Naive thymus-derived CD4-positive, alpha-beta T cell (primary cell): ENCODE data around the gene NOL4L. TPM values are rescaled to one million over a fixed set of nuclear protein-coding genes. Genes with fewer than 3 reads are reported as not detected.

Experiments
- ATAC-seq: fragments of 150-1000 bp; cut with Tn5 transposase; 2 replicates; pipeline ENCODE4 v1.10.0; 2021; ENCODE audit warnings: mild to moderate bottlenecking, moderate library complexity
- CTCF ChIA-PET: fragments of 350-600 bp; sonication (Branson Sonifier 250); formaldehyde crosslinking; loops from one replicate; lab custom pipeline; 2021; ENCODE audit warnings: antibody characterized with exemption; lab: Charles Lee
- POLR2A ChIA-PET: fragments of 350-600 bp; sonication (Branson Sonifier 250); formaldehyde crosslinking; loops from one replicate; lab custom pipeline; 2021; ENCODE audit warnings: antibody characterized with exemption, inconsistent platforms; lab: Charles Lee
- DNase-seq, 9 donors: peaks; one replicate each; pipeline versions ENCODE4 v3.0.0 to v3.0.0-alpha.2; 2020 to 2022; ENCODE audit warnings: mixed read lengths in 1 of 9
- H3K27ac ChIP-seq: one replicate; pipeline ENCODE4 v1.7.0; 2013; ENCODE audit warnings: mild to moderate bottlenecking, low read depth, low read length, moderate library complexity
- H3K27me3 ChIP-seq, 2 donors: one replicate each; pipeline ENCODE4 v1.7.0; 2013; ENCODE audit warnings: low read length in 2 of 2, mild to moderate bottlenecking in 2 of 2, moderate library complexity in 2 of 2; ENCODE audit not compliant: control insufficient read depth in 2 of 2, insufficient read depth in 2 of 2
- H3K36me3 ChIP-seq, 3 experiments: 1 replicate in 2 of 3; 2 replicates in 1 of 3; pipeline ENCODE4 v1.7.0; 2013; ENCODE audit warnings: low read length in 3 of 3, mild to moderate bottlenecking in 3 of 3, moderate library complexity in 1 of 3; ENCODE audit not compliant: insufficient read depth in 3 of 3, control insufficient read depth in 2 of 3
- H3K4me1 ChIP-seq, 2 donors: one replicate each; pipeline ENCODE4 v1.7.0; 2013; ENCODE audit warnings: low read length in 2 of 2, mild to moderate bottlenecking in 2 of 2, moderate library complexity in 1 of 2; ENCODE audit not compliant: control insufficient read depth in 2 of 2, insufficient read depth in 2 of 2
- H3K4me3 ChIP-seq: 2 replicates; pipeline ENCODE4 v1.7.0; 2013; ENCODE audit warnings: mild to moderate bottlenecking, low read length
- H3K9me3 ChIP-seq, 3 experiments: 1 replicate in 2 of 3; 2 replicates in 1 of 3; pipeline ENCODE4 v1.7.0; 2013; ENCODE audit warnings: low read length in 3 of 3; ENCODE audit not compliant: control insufficient read depth in 2 of 3
- H3K27ac Mint-ChIP-seq, 9 donors: one replicate each; pipeline ENCODE4 v1.8.0; 2020 to 2022; ENCODE audit warnings: mixed read lengths in 9 of 9, mild to moderate bottlenecking in 8 of 9, moderate library complexity in 5 of 9, inconsistent platforms in 2 of 9
- H3K27me3 Mint-ChIP-seq, 5 donors: one replicate each; pipeline ENCODE4 v1.8.0; 2021 to 2022; ENCODE audit warnings: mixed read lengths in 5 of 5, mild to moderate bottlenecking in 1 of 5
- H3K36me3 Mint-ChIP-seq, 5 donors: one replicate each; pipeline ENCODE4 v1.8.0; 2020 to 2022; ENCODE audit warnings: mixed read lengths in 5 of 5, mild to moderate bottlenecking in 3 of 5, inconsistent platforms in 1 of 5
- H3K4me1 Mint-ChIP-seq, 7 donors: one replicate each; pipeline ENCODE4 v1.8.0; 2020 to 2022; ENCODE audit warnings: mixed read lengths in 7 of 7, mild to moderate bottlenecking in 3 of 7, inconsistent platforms in 1 of 7
- H3K4me3 Mint-ChIP-seq, 10 donors: one replicate each; pipeline ENCODE4 v1.8.0; 2020 to 2022; ENCODE audit warnings: mild to moderate bottlenecking in 10 of 10, mixed read lengths in 10 of 10, moderate library complexity in 6 of 10, inconsistent platforms in 2 of 10
- H3K9me3 Mint-ChIP-seq, 11 donors: one replicate each; pipeline ENCODE4 v1.8.0; 2020 to 2022; ENCODE audit warnings: mixed read lengths in 11 of 11, mild to moderate bottlenecking in 4 of 11, inconsistent platforms in 1 of 11, moderate library complexity in 1 of 11
- intact Hi-C, 2 donors: fragments of 100-400 bp; cut with micrococcal nuclease; formaldehyde crosslinking; loops; one replicate each; pipeline ENCODE4 v1.15.1; 2023
- polyA plus RNA-seq, 2 donors: library from polyadenylated mRNA; unstranded; fragments of 300-500 nt; fragmentation: Illumina TruSeq; gene quantifications; one replicate each; pipeline ENCODE4 v1.2.3, GENCODE V29; 2021
- total RNA-seq, 6 experiments: library from RNA in 5 of 6; stranded (reverse) in 5 of 6; gene quantifications; 1 replicate in 5 of 6; 2 replicates in 1 of 6; pipeline ENCODE4 v1.2.3 and lab custom pipeline; 2021 to 2026

NOL4L gene
- total and polyA plus RNA-seq, 7 experiments from 2014 or later, result 17.3 to 81.9 (median 62.7) TPM

- H3K36me3 ChIP-seq, result peaks cover 0 to 73% (median 13%) of the 10 kb centered on the region in 3 experiments
- no peak overlapping the region for H3K4me3 ChIP-seq
- Mint-ChIP-seq H3K27me3 (no peaks in the 10 kb centered on the region), H3K4me1 (peaks cover 4 to 23% (median 17%) of the 10 kb centered on the region in 7 donors), H3K36me3 (peaks cover 0 to 13% (median 0%) of the 10 kb centered on the region in 5 donors), H3K27ac (peak overlapping the region in 8 of 9 donors; percentile 36 to 89 (median 79)), H3K4me3 (peak overlapping the region in 1 of 10 donors; percentile 1), H3K9me3 (no peaks in the 10 kb centered on the region)
- ATAC-seq (peak; percentile 58), DNase-seq (peak in 2 of 9 donors; percentile 24 to 31)
- no peaks in the 10 kb centered on the region for H3K9me3 ChIP-seq
- intact Hi-C loops, result loop anchor here in 1 of 2 donors (1.0 to 5.0 kb wide), 3 partner anchors 15 to 182 kb away; no protein-coding TSS in a partner anchor
- POLR2A ChIA-PET, result no interaction called here
- CTCF ChIA-PET, result interaction anchor here (1.7 to 1.8 kb wide), 2 partner anchors 58 to 182 kb away, joined by 3 to 6 read pairs; no protein-coding TSS in a partner anchor
- H3K27me3 ChIP-seq, result no peaks in the 10 kb centered on the region
- no peaks in the 10 kb centered on the region for H3K4me1 ChIP-seq
- H3K27ac ChIP-seq, result peak overlapping the region; percentile 30
Measured at GRCh38 chr20:32470025-32470861, 114.9 kb downstream of the NOL4L start.

GRCh38 chr20:32468860-32469259 is 116.3 kb downstream of the NOL4L start:
- peaks cover 0 to 72% (median 7%) of the 10 kb centered on the region in 3 experiments for H3K36me3 ChIP-seq
- H3K27me3 ChIP-seq, result no peaks in the 10 kb centered on the region
- intact Hi-C loops, result no loop called here
- peak overlapping the region; percentile 11 for H3K27ac ChIP-seq
- Mint-ChIP-seq H3K36me3 (peaks cover 0 to 13% (median 0%) of the 10 kb centered on the region in 5 donors), H3K27ac (peak overlapping the region in 4 of 9 donors; percentile 32 to 73 (median 46)), H3K27me3 (no peaks in the 10 kb centered on the region), H3K4me1 (peaks cover 4 to 23% (median 17%) of the 10 kb centered on the region in 7 donors), H3K4me3 (no peak overlapping the region), H3K9me3 (no peaks in the 10 kb centered on the region)
- no peaks in the 10 kb centered on the region for H3K9me3 ChIP-seq
- ATAC-seq (no peak), DNase-seq (no peak)
- CTCF ChIA-PET, result interaction anchor here (0.6 to 0.9 kb wide), 3 partner anchors 12 to 241 kb away, joined by 3 to 4 read pairs (median 3); no protein-coding TSS in a partner anchor
- H3K4me3 ChIP-seq, result no peak overlapping the region
- POLR2A ChIA-PET, result no interaction called here
- no peaks in the 10 kb centered on the region for H3K4me1 ChIP-seq

GRCh38 chr20:32468313-32468640 is 116.9 kb downstream of the NOL4L start:
- Mint-ChIP-seq H3K27ac (peak overlapping the region in 4 of 9 donors; percentile 10 to 33 (median 24)), H3K36me3 (peaks cover 0 to 8% (median 0%) of the 10 kb centered on the region in 5 donors), H3K9me3 (no peaks in the 10 kb centered on the region), H3K27me3 (no peaks in the 10 kb centered on the region), H3K4me3 (no peak overlapping the region), H3K4me1 (peaks cover 4 to 21% (median 14%) of the 10 kb centered on the region in 7 donors)
- Histone ChIP-seq H3K9me3 (no peaks in the 10 kb centered on the region), H3K4me3 (no peak overlapping the region), H3K4me1 (no peaks in the 10 kb centered on the region), H3K27me3 (no peaks in the 10 kb centered on the region), H3K27ac (peak overlapping the region; percentile 38), H3K36me3 (peaks cover 0 to 72% (median 5%) of the 10 kb centered on the region in 3 experiments)
- POLR2A ChIA-PET, result no interaction called here
- DNase-seq, result no peak
- intact Hi-C loops, result no loop called here
- CTCF ChIA-PET, result interaction anchor here (0.6 kb wide), 1 partner anchor 242 kb away, joined by 4 read pairs; no protein-coding TSS in a partner anchor
- ATAC-seq, result no peak

GRCh38 chr20:32467506-32468312 is 117.4 kb downstream of the NOL4L start:
- ChIA-PET POLR2A (interaction anchor here (1.1 kb wide), 1 partner anchor 42 kb away, joined by 3 read pairs; no protein-coding TSS in a partner anchor), CTCF (no interaction called here)
- no peaks in the 10 kb centered on the region for H3K9me3 ChIP-seq
- H3K27me3 ChIP-seq, result no peaks in the 10 kb centered on the region
- no peaks in the 10 kb centered on the region for H3K9me3 Mint-ChIP-seq
- H3K4me1 Mint-ChIP-seq, result peaks cover 4 to 21% (median 14%) of the 10 kb centered on the region in 7 donors
- ATAC-seq (no peak), DNase-seq (no peak)
- no peak overlapping the region for H3K4me3 Mint-ChIP-seq
- intact Hi-C loops, result no loop called here
- no peak overlapping the region for H3K4me3 ChIP-seq
- peak overlapping the region; percentile 38 for H3K27ac ChIP-seq
- H3K36me3 Mint-ChIP-seq, result peaks cover 0 to 8% (median 0%) of the 10 kb centered on the region in 5 donors
- peak overlapping the region in 6 of 9 donors; percentile 10 to 77 (median 56) for H3K27ac Mint-ChIP-seq
- peaks cover 0 to 72% (median 5%) of the 10 kb centered on the region in 3 experiments for H3K36me3 ChIP-seq
- H3K4me1 ChIP-seq, result no peaks in the 10 kb centered on the region
- no peaks in the 10 kb centered on the region for H3K27me3 Mint-ChIP-seq

GRCh38 chr20:32466739-32467505 is 118.2 kb downstream of the NOL4L start:
- H3K4me3 Mint-ChIP-seq, result no peak overlapping the region
- H3K4me1 Mint-ChIP-seq, result peaks cover 4 to 17% (median 14%) of the 10 kb centered on the region in 7 donors
- peaks cover 0 to 6% (median 0%) of the 10 kb centered on the region in 5 donors for H3K36me3 Mint-ChIP-seq
- CTCF ChIA-PET, result no interaction called here
- Histone ChIP-seq H3K27ac (no peak overlapping the region), H3K9me3 (no peaks in the 10 kb centered on the region), H3K36me3 (peaks cover 0 to 72% (median 0%) of the 10 kb centered on the region in 3 experiments), H3K4me3 (no peak overlapping the region), H3K4me1 (no peaks in the 10 kb centered on the region), H3K27me3 (no peaks in the 10 kb centered on the region)
- ATAC-seq, result no peak
- H3K9me3 Mint-ChIP-seq, result no peaks in the 10 kb centered on the region
- intact Hi-C loops, result no loop called here
- H3K27ac Mint-ChIP-seq, result peak overlapping the region in 5 of 9 donors; percentile 28 to 77 (median 60)
- POLR2A ChIA-PET, result interaction anchor here (0.6 to 1.1 kb wide), 2 partner anchors 43 to 1149 kb away, joined by 3 to 5 read pairs; no protein-coding TSS in a partner anchor
- no peaks in the 10 kb centered on the region for H3K27me3 Mint-ChIP-seq
- no peak for DNase-seq
